ENCODE results near the gene CASTOR1.
A peak's percentile ranks its signal among the peaks of the same experiment; 100 is the strongest.

CASTOR1 gene

GRCh38 chr22:30284172-30284571 is 5.1 kb downstream of the CASTOR1 start:
- DNase-seq = no peak

DNA sequence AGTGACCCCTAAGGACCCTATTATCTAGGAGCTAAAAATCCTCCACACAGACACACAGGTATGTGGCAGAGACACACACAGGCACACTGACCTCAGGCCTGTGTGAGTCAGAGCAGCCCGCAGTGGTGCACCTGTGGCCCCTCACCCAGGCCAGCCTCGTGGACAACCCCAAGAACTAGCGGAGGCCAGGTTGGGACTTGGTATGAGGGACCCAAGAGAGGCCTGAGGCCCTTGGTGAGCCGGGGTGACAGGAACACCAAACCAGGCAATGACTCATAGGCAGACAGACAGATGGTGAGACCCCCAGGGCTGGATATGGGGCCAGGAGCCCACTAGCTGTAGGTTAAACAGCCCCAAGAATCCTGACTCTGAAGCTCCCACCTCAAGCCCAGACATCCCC is 6.0 kb downstream of the CASTOR1 start:
- no peak for DNase-seq

- DNase-seq = no peak
These were observed 6.7 kb downstream of the CASTOR1 start for GRCh38 chr22:30282616-30283046.

- DNase-seq = no peak
These were observed 8.8 kb downstream of the CASTOR1 start for GRCh38 chr22:30280505-30280904.

DNA sequence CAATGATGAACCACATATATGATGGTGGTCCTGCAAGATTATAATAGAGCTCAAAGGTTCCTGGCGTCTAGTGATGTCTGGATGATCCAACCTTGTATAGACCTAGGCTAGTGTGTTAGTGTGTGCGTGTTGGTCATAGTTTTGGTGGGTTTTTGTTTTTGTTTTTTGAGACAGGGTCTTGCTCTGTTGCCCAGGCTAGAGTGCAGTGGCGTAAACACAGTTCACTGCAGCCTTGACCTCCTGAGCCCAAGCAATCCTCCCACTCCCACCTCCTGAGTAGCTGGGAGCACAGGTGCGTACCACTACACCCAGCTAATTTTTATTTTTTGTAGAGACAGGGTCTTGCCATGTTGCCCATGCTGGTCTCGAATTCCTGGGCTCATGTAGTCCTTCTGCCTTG is 9.4 kb downstream of the CASTOR1 start:
- DNase-seq = no peak

DNA sequence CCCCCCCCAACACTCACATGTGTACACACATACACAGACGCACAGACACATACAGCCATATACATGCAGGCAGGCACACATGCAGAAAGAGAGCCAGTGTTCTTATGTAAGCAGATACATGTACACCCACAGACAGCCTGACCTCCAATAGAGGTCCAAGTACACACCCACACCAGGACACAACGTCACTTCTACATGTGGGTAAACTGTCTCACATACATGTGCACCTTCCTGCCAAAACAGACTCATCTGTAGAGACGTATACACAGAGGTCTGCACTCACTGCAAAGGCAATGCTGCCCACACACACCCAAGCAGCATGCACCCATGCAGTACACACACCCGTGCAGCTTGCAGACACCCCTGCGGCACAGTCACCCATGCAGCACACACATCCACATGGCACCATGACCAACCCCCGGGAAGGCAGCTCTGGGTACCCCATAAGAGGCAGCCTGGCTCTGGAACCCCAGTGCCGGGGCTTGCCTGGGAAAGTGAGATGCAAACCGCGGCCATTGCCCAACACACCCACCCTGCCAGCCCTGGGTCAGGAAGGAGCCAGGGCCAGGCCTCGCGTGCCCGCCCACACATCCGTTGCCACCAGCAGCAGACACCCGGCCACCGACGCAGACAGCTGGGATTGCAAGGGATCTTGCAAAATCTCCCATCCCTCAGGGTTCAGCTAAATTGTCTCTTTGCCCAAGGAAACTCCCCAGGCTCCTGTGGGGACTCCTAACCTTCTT is 10.1 kb downstream of the CASTOR1 start:
- DNase-seq = peak; percentile 23

DNA sequence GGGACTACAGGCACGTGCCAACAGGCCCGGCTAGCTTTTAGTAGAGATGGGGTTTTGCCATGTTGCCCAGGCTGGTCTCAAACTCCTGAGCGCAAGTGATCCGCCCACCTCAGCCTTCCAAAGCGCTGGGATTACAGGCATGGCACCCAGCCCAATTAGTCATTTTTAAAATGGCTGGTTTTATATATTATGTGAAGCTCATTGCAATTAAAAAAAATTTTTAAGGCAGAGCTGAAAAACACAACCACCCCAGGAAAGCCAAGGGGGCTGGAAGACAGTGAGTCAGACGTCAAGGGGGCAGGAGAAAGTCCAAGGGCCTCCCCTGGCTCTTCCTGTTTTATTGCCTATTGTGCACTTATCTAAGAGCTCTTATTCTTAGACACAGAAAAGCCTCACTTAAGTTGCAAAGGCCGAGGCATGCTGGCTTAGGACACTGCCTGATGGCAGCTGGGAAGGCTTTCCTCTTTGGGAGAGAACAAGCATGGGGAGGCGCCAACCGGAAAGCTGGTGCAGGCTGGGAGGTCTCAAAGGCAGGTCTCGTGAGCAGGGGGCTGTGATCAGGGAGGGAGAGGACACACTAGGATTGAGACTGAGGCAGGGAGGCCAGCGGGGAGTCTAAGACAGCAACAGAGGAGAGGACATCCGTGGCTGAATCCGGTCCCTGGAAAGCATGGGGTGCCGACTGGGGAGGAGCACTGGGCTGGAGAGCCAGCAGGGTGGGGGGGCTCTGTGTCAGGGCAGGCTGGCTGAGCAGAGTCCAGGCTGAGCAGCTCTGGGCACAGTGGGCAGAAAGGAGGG is 11.6 kb downstream of the CASTOR1 start:
- no peak for DNase-seq

GRCh38 chr22:30276039-30276438 is 13.3 kb downstream of the CASTOR1 start:
- no peak for DNase-seq

- peak; percentile 31 for DNase-seq
These were observed 13.7 kb downstream of the CASTOR1 start for GRCh38 chr22:30275625-30276024.

DNA sequence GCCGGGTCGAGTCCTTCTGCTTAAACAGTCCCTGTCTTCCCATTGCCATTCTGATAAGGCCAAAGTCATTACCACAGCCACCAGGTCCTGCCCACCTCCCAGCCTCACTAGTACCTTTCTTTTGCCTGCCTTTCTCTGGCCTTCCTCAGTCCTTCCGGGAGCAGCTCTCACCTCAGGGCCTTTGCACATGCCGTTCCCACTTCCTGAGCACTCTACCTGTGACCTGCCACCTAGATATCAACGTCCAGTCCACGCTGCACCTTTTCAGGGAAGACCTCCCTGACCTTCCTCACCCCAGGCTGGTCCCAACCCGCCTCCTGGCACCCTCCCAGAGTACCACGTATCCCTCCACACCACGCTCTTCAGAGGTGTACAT is 14.9 kb downstream of the CASTOR1 start:
- DNase-seq = no peak

GRCh38 chr22:30273711-30274436 is 15.4 kb downstream of the CASTOR1 start:
- DNase-seq = no peak

GRCh38 chr22:30272781-30273601 is 16.3 kb downstream of the CASTOR1 start:
- no peak for DNase-seq

- no peak for DNase-seq
These were observed 18.5 kb downstream of the CASTOR1 start for GRCh38 chr22:30270832-30271231.

DNA sequence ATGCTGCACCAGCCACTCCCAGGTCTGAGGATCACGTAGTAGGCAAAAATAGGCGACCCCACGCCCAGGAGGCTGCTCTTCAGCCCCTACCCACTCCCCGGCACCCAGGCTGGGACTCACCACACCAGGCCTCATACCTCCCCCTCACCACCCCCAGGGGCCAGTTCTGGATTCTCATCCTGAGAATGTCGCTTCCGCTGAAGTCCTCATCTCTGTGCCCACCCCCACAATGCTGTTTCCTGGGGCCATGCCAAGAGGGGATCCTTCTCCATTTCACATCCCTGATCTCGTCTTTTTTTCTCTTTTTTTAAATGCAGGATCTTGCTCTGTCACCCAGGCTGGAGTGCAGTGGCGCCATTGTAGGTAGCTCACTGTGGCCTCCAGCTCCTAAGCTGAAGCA is 21.0 kb downstream of the CASTOR1 start:
- no peak for DNase-seq

- DNase-seq = peak; percentile 86
These were observed 21.7 kb downstream of the CASTOR1 start for GRCh38 chr22:30267382-30268302.

GRCh38 chr22:30266445-30267381 is 22.6 kb downstream of the CASTOR1 start, which contains the start of gene OSM:
TSS of gene OSM (minus strand) at chr22:30266851. CDS start at chr22:30266799, 52 bp downstream.
- peak; percentile 95 for DNase-seq

DNA sequence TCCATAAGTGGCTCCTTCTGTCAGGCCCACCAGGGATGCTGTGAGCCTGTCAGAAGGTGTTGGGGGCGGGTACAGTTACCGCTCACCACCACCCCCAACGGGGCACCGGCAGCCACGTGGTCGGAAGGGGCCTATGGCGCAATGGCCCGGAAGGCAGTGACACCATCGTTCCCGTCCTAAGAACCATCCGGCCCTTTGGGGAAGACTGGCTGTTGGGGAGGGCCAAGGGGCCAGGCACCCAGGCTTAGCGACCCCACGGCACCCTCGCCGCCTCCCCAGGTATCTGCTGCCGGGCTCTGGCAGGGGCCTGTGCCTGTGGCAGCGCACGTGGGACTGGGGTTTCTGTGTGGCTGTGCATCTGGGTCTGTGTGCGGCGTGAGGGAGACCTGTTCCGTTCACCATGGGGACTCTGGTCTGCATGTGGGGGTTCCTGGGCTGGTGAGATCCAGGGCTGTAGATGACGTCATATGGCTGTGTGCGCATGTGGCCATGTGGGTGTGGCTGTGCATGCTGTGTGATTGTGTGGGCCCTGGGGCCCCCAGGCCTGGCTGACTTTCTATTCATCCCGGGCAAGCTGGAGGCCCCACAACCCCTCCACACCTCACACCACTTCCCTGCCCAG is 23.4 kb downstream of the CASTOR1 start:
- peak; percentile 93 for DNase-seq

DNA sequence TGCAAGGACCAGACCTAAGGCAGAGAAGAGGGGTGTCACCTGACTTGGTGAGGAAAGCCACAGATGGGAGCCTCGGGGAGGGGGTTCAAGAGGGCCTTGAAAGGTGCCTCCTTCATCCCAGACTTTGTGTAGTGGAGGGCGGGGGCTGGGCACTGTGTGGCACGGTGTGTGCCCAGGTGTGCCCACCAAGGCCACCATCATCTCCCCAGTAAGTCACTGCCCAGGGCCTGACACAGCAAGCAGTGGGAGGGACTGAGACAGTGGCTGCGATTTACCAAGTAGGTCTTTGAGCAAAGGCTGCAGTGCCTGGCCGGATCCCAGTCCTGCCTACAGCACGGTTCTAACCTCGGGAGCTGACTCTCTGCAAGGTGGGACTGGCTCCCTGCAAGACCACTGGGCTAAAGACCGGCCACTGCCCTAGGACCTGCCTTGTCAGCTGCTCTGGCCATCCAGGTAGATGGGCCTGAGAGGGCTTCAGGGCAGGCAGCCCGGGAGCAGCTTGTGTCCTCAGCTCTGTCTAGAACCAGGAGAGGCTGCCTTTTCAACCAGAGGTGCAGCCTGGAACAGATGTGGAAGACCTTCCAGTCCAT is 24.1 kb downstream of the CASTOR1 start:
- DNase-seq = no peak

DNA sequence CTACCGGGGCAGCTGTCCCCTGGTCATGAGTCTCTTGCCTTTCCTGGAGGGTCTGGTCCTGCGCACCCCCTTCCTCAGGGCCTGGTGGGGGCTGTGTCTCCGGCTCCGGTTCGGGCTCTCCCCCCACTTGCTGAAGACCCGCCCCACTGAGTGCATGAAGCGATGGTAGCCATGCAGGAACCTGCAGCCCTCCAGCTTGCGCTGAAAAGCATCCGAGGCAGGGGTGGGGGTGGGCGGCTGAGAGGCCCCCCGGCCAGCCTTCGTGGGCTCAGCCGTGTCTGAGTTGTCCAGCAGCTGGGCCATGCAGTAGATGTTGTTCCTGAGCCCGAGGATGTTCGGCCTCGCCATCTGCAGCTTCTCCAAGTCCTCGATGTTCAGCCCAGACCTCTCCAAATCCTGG is 25.4 kb downstream of the CASTOR1 start:
- DNase-seq = peak; percentile 23
